GM12875 (cell line): Measurements from ENCODE around the gene TRIM62.

ENCODE experiments used
- H3K4me3 ChIP-seq: one replicate; pipeline ENCODE4 v1.5.1; 2011; ENCODE audit warnings: low read depth, low read length, control low read depth
- CTCF ChIP-seq: IDR thresholded peaks from 2 replicates; pipeline ENCODE4 v1.5.1; 2011; ENCODE audit warnings: low read depth, mild to moderate bottlenecking, control low read depth, inconsistent platforms, low read length, moderate library complexity, borderline replicate concordance; ENCODE audit not compliant: insufficient read depth

TRIM62 gene

GRCh38 chr1:33190701-33191100, 8.9 kb upstream of the TRIM62 start:
- no peak for TF ChIP-seq CTCF
- no peak overlapping the region for H3K4me3 ChIP-seq

- no peak for TF ChIP-seq CTCF
Measured at GRCh38 chr1:33188572-33189275, 6.9 kb upstream of the TRIM62 start.

GRCh38 chr1:33186936-33187335, 5.1 kb upstream of the TRIM62 start:
- no peak overlapping the region for H3K4me3 ChIP-seq
- no peak for TF ChIP-seq CTCF

More at GRCh38 chr1:33188572-33189275, 6.9 kb upstream of the TRIM62 start:
- H3K4me3 ChIP-seq, result no peak overlapping the region

GRCh38 chr1:33185541-33185940, 3.7 kb upstream of the TRIM62 start:
- no peak for TF ChIP-seq CTCF
- H3K4me3 ChIP-seq, result no peak overlapping the region

GRCh38 chr1:33183306-33183705, 1.5 kb upstream of the TRIM62 start:
- no peak for TF ChIP-seq CTCF
- H3K4me3 ChIP-seq, result no peak overlapping the region

- TF ChIP-seq CTCF, result no peak
- H3K4me3 ChIP-seq, result no peak overlapping the region
Measured at GRCh38 chr1:33182896-33183295, 1.1 kb upstream of the TRIM62 start.

- H3K4me3 ChIP-seq, result no peak overlapping the region
Measured at GRCh38 chr1:33182401-33182841, 578 bp upstream of the TRIM62 start.

More at GRCh38 chr1:33182401-33182841, 578 bp upstream of the TRIM62 start:
- no peak for TF ChIP-seq CTCF
